GM18511 (cell line): Measurements from ENCODE around the gene PTDSS2.

Experiments
- ATAC-seq: cut with Tn5 transposase; IDR thresholded peaks from one replicate; pipeline ENCODE4 v1.9.1; 2021; ENCODE audit warnings: mild to moderate bottlenecking, moderate library complexity; ENCODE audit not compliant: unreplicated experiment

Gene PTDSS2

DNA sequence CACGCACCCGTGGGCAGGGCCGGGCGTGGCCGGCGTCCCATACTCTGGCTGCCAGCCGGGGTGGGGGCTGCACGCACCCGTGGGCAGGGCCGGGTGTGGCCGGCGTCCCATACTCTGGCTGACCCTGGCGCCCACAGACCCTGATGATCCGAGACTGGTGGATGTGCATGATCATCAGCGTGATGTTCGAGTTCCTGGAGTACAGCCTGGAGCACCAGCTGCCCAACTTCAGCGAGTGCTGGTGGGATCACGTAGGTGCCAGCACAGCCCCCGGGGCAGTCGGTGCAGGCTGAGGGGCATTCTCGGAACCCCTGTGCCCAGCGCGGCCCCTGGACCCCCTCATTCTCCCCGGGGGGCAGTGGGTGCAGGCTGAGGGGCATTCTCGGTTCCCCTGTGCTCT, 38.0 kb downstream of the PTDSS2 start:
- ATAC-seq, result no peak

DNA sequence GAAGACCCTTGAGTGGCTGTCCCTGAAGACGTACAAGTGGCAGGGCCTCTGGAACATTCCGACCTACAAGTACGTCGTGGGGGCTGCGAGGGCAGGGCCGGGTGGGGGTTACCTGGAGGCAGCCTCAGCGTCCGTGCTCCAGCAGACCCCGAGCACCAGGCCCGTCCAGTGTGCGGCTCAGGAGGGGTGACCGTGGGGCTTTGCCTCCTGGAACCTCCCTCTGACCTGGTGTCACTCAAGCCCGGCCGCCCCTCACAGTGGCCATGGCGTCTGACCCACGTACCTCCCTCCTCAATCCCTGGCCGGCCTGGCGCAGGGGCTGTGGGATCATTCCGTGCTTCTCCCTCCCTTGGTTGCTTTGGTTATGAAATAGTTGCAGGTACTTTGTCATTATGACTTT, 38.5 kb downstream of the PTDSS2 start:
- no peak for ATAC-seq

DNA sequence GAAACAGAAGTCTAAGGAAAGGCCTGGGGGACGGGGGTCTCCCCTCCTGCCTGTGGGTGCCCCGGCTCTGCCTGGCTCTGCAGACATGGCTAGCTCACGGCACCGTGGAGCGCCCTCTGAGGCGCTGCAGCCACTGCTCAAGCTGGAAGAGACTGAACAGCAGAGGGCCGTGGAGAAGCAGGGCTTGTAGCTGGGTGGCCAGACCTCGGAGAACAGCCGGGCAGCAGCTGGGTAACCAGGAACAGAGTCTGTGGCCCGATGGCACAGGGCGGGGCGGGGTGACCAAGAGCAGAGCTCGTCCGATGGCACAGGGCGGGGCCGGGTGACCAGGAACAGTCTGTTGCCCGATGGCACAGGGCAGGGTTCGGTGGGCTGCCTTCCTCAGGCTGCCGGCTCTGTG, 38.9 kb downstream of the PTDSS2 start:
- no peak for ATAC-seq

DNA sequence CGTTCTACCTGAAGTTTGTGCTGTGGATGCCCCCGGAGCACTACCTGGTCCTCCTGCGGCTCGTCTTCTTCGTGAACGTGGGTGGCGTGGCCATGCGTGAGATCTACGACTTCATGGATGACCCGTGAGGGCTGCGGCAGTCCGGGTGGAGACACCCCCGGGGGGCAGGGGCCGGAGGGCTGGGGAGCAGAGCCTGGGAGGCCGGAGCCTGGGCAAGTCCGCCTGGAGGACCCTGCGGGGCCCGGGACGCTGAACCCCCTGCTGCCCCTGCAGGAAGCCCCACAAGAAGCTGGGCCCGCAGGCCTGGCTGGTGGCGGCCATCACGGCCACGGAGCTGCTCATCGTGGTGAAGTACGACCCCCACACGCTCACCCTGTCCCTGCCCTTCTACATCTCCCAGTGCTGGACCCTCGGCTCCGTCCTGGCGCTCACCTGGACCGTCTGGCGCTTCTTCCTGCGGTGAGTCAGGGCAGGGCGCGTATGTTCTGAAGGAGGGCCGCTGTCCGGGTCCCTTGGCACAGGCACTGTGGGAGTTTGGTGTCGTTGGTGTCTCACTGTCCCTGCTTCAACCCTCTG, 39.6 kb downstream of the PTDSS2 start:
- ATAC-seq, result no peak

DNA sequence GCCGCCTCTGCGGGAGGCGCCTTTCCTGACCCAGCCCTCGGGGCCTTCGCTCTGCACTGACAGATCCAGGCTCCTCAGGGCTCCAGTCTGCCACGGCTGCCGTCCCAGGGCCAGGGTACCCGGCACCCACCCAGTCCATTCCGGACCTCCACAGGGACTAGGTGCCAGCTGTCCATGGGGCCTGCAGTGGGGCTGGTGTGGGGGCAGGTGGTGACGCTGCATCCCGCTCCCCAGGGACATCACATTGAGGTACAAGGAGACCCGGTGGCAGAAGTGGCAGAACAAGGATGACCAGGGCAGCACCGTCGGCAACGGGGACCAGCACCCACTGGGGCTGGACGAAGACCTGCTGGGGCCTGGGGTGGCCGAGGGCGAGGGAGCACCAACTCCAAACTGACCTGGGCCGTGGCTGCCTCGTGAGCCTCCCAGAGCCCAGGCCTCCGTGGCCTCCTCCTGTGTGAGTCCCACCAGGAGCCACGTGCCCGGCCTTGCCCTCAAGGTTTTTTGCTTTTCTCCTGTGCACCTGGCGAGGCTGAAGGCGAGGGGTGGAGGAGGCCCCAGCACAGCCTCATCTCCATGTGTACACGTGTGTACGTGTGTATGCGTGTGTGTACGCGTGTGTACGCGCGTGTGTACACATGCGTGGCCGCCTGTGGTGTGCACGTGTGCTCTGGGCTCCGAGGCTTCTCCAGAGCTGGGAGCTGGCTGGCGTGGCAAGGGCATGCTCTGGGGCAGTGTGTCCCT, 40.3 kb downstream of the PTDSS2 start:
- no peak for ATAC-seq

DNA sequence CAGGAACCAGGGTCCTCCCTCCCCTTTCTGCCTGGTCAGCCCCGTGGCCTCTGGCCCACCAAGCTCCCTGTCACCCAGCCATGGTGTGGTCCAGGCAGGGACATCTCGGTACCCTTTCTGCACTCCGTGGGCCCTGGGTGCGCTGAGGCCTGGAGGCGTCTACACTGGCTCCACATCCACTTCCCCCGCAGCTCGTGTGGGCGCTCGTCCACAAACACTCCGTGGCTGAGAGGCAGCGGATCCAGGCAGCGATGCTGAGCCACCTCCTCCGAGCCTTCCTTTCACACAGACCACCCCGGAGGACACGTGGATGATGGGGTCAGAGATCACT, 40.8 kb downstream of the PTDSS2 start:
- ATAC-seq, result no peak

DNA sequence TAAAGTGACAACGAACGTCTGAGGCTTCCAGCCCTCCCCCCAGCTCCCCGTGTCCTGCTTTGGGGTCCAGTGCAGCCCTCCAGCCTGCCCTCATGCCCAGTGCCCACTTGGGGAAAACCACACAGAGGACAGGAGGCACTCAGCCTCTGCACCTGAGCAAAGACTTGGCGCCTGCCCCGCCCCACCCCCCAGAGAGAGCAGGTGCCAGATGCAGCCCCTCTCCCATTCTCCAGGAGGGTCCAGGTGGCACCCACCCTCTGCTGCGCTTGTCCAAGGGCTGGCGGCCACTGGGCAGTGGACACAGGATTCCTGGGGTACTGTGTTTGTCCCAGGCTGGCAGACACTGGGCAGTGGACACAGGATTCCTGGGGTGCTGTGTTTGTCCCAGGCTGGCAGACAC, 41.3 kb downstream of the PTDSS2 start:
- no peak for ATAC-seq

DNA sequence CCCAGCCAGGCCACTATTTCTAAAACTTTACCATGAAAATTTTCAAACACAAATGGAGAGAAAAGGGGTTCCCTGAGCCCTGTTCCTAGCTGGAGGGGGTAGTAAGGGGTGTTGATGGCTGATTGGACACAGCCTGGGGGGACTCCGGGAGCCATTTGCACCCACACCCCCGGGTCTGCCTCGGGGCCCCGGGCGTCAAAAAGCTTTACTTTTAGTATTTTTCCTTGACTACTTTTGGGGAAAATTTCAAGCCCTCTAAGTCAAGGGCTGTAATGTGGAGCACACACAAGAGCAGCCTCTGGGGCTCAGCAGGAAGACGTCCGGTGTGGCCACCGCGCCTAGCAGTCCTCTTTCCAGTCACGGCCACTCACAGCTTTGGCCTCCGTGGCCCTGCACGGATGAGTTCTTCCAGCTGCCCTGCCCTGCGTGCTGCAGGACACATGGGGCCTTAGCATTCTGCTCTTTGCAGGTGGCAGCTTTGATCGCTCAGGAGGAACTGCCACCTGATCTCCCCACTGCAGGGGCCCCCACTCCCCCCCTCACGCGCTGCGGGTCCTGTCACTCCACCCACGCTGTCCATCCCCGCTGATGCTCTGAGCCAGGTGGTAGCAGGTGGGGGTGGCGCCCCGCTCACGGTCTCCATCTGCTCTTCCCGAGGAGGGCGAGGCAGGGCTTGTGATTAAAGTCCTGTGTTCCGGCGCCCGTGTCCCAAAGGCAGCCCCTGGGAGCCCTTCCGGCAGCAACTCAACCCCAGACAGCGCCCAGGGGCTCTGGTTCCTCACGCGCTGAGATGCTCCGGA, 42.5 kb downstream of the PTDSS2 start:
- ATAC-seq, result no peak

DNA sequence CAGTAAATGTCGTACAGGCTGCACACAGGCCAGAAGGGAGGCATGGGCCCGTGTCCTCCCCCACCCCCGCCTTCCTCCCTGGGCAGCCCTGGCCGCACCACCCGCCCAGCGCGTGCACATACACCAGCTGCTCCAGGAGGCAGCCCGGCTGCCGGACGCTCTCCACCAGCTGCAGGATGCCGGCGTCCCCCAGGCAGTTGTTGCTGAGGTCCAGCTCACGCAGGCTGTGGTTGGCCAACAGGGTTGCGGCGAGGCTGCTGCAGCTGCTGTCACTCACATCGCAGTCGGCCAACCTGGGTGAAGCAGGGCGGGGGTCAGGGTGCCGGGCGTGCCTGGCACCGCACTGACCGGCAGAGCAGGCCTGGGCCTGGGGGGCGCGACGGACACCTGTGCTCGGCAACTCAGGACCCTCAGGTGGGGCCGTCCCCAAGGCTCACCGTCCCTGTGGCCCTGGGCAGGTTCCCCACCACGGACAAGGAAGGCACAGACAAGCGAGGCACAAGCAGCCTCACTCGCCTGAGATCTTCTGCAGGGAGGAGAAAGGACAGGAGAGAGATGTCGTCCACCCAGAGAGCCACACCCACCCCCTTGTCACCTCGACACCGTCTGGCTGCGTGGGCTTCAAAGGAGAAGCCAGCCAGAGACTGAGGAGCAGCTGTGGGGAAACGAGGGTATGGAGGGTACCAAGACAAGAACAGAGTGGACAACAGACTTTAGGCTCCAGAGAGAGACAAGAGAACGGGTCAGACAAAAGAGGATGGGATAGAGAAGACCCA, 44.9 kb downstream of the PTDSS2 start:
- no peak for ATAC-seq

DNA sequence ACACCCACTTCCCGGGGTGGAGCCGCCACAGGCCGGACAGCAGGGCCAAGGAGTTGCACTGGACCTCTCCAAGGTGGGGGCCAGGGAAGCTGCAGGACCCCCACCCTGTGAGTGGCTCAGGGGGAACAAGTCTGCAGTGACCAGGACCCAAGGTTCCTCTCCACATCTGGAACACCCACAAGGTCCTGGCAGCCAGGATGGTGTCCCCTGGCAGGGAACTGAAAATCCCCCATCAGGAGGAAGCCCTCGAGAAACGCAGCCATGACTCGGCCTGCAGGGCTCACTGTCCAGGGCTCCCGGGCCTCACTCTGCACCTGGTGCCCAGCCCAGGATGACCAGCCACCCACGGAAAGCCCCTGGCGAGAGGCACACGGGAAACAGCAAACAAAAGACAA, 45.5 kb downstream of the PTDSS2 start:
- no peak for ATAC-seq

DNA sequence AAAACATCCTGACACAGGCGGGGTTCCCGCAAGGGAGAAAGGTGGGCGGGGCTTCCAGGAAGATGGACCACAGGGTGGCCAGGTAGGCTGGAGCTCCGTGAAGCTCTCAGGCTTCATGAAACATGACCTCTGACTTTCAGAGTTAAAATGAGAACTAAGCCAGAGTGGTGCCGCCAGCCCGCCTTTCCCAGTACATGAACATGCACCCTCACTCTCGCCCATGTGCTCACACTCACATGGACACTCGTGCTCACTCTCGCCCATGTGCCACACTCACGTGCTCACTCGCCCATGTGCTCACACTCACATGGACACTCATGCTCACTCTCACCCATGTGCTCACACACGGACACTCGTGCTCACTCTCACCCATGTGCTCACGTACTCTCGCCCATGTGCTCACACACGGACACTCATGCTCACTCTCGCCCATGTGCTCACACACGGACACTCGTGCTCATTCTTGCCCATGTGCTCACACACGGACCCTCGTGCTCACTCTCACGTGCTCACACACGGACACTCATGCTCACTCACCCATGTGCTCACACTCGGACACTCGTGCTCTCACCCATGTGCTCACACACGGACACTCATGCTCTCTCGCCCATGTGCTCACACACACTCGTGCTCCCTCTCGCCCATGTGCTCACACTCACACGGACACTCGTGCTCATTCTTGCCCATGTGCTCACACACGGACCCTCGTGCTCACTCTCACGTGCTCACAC, 46.9 kb downstream of the PTDSS2 start:
- ATAC-seq, result no peak

DNA sequence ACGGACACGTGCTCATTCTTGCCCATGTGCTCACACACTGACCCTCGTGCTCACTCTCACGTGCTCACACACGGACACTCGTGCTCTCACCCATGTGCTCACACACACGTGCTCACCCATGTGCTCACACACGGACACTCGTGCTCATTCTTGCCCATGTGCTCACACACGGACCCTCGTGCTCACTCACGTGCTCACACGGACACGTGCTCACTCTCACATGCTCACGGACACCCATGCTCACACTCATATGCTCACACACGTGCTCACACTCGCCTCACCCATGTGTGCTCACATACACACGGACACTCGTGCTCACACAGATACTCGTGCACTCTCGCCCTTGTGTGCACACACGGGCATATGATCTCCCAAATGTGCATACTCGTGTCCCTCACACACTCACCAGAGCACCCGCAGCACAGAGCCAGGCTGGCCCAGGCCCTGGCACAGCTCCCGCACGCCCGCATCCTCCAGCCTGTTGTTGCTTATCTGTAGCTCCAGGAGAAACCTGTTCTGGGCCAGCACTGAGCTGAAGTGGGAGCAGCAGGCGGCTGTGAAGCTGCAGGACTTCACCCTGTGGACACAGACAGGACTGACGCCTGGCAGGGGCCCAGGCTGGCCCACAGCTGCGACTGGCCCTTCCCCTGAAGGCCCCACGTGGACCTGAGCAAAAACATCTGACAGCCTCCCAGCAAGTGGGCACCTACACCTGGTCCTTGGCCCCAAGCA, 47.7 kb downstream of the PTDSS2 start:
- no peak for ATAC-seq

DNA sequence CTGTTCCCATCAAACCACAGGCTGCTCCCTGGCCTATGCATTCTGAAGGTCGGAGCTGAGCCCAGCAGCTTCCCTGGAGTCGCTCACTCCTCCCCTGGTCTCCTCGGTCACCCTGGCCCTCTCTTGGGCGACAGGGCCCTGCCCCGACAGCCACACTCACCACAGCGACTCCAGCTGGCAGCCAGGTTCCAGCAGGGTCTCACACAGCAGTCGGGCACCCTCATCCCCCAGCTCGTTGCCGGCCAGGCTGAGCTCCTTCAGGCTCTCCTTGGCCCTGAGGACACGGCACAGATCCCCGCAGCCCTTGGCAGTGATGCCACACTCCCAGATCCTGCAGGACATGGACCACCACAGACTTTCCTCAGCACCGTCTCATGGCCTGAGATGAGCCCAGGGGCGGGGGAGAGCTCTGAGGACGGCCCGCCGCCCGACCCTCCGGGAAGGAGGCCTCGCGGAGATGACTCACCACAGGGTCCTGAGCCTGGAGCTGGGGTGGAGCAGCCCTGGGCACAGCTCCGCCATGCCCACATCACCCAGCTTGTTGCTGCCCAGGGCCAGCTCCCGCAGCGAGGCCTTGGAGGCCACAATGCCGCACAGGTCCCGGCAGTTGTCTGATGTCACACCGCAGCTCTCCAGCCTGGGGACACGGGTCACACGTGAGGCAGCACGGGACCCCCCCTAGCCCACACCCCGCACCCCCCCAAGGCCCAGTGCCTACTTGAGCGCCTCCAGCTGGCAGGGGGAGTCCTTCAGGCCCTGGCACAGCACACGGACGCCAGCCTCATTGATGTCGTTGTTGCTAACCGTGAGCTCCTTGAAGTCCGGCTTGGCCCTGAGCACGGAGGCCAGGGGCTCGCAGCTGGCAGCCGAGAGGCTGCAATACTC, 48.5 kb downstream of the PTDSS2 start:
- ATAC-seq, result no peak

DNA sequence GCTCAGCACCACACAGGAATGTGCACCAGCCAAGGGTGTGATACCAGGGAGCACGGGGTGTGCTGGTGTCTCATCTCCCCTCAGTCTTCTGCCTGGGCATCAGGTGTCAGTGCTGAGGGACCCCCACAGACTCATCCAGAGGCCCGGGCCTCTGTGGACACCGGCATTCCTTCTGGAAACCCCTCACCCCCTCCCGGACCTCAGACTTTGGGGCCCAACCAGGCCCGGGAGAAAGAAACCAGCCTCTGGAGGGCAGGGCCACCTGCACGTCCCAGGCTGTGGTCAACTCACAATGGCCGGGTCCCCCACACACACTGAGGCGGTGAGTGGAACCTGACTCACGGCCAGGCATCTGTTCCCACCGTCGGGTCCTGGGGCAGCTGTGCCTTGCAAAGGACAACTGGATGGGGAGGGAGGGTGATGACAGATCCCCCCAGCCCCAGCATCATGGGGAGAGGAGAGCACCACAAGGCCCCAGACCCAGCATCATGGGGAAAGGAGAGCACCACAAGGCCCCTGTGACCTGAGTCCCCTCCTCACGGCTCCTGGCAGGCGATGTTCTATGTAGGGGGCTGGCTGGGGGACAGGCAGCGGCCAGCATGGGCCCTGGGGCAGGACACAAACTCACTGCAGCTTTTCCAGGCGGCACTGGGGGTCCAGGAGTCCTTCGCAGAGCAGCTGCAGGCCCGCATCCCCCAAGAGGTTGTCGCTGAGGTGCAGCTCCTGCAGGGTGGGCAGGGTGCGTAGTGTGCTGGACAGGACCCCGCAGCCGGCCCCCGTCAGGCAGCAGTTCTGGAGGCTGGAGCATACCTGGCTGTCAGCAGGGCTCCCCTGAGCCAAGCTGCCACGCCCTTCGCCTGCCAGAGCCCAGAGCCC, 49.4 kb downstream of the PTDSS2 start:
- no peak for ATAC-seq

DNA sequence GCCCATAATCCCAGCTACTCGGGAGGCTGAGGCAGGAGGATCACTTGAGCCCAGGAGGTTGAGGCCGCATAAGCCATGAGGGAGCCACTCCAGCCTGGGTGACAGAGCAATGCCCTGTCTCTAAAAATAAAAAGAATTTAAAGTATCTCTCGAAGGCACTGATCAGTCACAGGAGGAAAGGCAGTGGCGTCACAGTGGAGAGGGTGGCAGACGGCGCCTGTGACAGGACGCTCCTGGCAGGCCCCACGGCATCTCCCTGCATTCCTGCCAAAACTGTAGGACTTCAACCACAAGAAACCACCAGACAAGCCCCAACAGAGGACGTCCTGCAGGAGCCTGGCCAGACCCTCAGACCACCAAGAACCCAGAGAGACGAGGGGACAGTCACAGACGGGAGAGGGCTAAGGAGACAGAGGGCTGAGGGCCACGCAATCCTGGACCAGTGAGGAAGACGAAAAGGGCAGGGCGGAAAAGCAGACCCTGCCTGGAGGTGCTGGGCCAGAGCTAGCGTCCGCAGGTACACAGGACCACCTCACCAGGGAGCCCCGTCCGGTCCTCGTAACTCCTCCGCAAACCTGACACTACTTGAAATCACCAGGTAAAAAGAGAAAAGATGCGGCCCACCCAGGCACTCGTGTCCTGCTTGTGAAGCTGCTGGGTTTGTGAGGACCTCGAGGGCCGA, 51.1 kb downstream of the PTDSS2 start:
- no peak for ATAC-seq

DNA sequence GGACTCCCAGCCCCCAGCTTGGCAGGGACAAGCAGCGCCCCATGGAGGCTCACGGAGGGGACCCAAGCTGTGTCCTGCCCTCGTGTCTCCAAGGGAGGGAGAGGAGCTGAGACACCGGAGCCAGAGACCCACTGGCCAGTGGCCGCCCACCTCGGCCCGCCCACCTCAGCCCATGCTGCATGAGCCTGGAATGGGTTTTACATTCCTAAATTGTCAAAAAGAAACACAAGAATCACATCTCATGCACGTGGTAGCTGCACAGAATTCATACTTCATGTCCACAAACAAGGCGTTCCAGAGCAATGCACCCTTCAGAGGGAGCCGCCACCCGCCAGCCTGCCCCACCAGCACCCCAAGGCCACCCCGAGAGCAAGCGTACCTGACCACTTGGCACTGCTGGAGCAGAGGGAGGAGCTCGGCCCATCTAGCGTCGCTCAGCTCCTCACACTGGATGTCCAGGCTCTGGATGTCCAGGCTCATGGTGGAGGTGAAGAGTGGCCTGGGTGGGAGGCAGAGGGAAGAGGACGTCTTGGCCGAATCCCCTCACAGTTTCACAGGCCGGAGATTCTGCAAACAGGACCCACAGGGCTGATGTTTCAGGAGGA, 51.7 kb downstream of the PTDSS2 start:
- ATAC-seq, result no peak
